Tibial nerve (tissue), 4 donors: Measurements from ENCODE around the gene IL10RA. TPM values are rescaled to one million over a fixed set of nuclear protein-coding genes. Genes with fewer than 3 reads are reported as not detected.

Source experiments
- DNase-seq, 2 donors: peaks; one replicate each; pipeline ENCODE4 v3.0.0-alpha.2; 2019; ENCODE audit warnings: low spot score in 2 of 2
- H3K27ac ChIP-seq, 4 donors: fragments of 200-600 bp; sonication (generic) in 3 of 4; one replicate each; pipeline ENCODE4 v1.5.1; 2017 to 2019; ENCODE audit warnings: mild to moderate bottlenecking in 1 of 4
- H3K27me3 ChIP-seq, 2 donors: fragments of 200-600 bp; sonication (generic) in 1 of 2; one replicate each; pipeline versions ENCODE4 v1.5.1 to v1.6.0; 2017 to 2019
- H3K36me3 ChIP-seq, 3 donors: fragments of 200-600 bp; sonication (generic); one replicate each; pipeline ENCODE4 v1.5.1; 2018 to 2019
- H3K4me1 ChIP-seq, 4 donors: fragments of 200-600 bp; sonication (generic) in 3 of 4; one replicate each; pipeline ENCODE4 v1.5.1; 2017 to 2019
- H3K4me3 ChIP-seq, 4 donors: fragments of 200-600 bp; sonication (generic) in 3 of 4; one replicate each; pipeline ENCODE4 v1.5.1; 2017 to 2019; ENCODE audit warnings: mild to moderate bottlenecking in 1 of 4, moderate library complexity in 1 of 4
- H3K9me3 ChIP-seq, 4 donors: fragments of 200-600 bp; sonication (generic) in 3 of 4; one replicate each; pipeline ENCODE4 v1.5.1; 2017 to 2019
- CTCF ChIP-seq, 5 experiments: fragments of 200-600 bp in 3 of 5; fragments of 450-650 bp in 2 of 5; sonication (generic) in 3 of 5; IDR thresholded peaks; one replicate each; pipeline ENCODE4 v1.5.1; 2016 to 2019; ENCODE audit warnings: antibody characterized with exemption in 5 of 5, mild to moderate bottlenecking in 3 of 5, moderate library complexity in 2 of 5
- EP300 ChIP-seq, 2 donors: sonication (generic); formaldehyde crosslinking; IDR thresholded peaks; one replicate each; pipeline ENCODE4 v1.6.1; 2017; ENCODE audit warnings: antibody characterized with exemption in 2 of 2, mild to moderate bottlenecking in 1 of 2
- POLR2A ChIP-seq, 2 donors: fragments of 450-650 bp; IDR thresholded peaks; one replicate each; pipeline ENCODE4 v1.6.1; 2017; ENCODE audit warnings: antibody characterized with exemption in 2 of 2, mild to moderate bottlenecking in 2 of 2, moderate library complexity in 2 of 2
- WGBS, 2 donors: methylation state at CpG; one replicate each; pipeline ENCODE4 v1.1.5; 2018; 5-methylcytosine and 5-hydroxymethylcytosine counted together
- total RNA-seq, 4 donors: library from RNA; depleted of rRNA; stranded (reverse); fragments of >200 nt; gene quantifications; one replicate each; pipeline ENCODE4 v1.1.0, GENCODE V29; 2016

The IL10RA gene
- total RNA-seq, 4 donors from 2014 or later, result 16.7 to 42.0 (median 25.9) TPM

DNA sequence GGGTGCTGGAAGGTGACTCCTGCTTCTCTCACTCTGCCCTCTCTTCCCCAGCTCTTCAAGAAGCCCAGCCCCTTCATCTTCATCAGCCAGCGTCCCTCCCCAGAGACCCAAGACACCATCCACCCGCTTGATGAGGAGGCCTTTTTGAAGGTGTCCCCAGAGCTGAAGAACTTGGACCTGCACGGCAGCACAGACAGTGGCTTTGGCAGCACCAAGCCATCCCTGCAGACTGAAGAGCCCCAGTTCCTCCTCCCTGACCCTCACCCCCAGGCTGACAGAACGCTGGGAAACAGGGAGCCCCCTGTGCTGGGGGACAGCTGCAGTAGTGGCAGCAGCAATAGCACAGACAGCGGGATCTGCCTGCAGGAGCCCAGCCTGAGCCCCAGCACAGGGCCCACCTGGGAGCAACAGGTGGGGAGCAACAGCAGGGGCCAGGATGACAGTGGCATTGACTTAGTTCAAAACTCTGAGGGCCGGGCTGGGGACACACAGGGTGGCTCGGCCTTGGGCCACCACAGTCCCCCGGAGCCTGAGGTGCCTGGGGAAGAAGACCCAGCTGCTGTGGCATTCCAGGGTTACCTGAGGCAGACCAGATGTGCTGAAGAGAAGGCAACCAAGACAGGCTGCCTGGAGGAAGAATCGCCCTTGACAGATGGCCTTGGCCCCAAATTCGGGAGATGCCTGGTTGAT is 12.6 kb downstream of the IL10RA start:
- Histone ChIP-seq H3K9me3 (peaks cover 0 to 2% (median 0%) of the 10 kb centered on the region in 4 donors), H3K27me3 (no peaks in the 10 kb centered on the region), H3K4me3 (no peak overlapping the region), H3K4me1 (peaks cover 0 to 7% (median 0%) of the 10 kb centered on the region in 4 donors), H3K36me3 (peaks cover 0 to 4% (median 0%) of the 10 kb centered on the region in 3 donors), H3K27ac (no peak overlapping the region)
- 71 to 73% methylated on average over 5 to 9 of the region's 10 CpGs for WGBS, 2 donors
- no peak for DNase-seq
- no peak for TF ChIP-seq POLR2A (IDR thresholded peaks at IDR 0.05)
- no peak for TF ChIP-seq CTCF (IDR thresholded peaks at IDR 0.05)
- no peak for TF ChIP-seq EP300 (IDR thresholded peaks at IDR 0.05)

DNA sequence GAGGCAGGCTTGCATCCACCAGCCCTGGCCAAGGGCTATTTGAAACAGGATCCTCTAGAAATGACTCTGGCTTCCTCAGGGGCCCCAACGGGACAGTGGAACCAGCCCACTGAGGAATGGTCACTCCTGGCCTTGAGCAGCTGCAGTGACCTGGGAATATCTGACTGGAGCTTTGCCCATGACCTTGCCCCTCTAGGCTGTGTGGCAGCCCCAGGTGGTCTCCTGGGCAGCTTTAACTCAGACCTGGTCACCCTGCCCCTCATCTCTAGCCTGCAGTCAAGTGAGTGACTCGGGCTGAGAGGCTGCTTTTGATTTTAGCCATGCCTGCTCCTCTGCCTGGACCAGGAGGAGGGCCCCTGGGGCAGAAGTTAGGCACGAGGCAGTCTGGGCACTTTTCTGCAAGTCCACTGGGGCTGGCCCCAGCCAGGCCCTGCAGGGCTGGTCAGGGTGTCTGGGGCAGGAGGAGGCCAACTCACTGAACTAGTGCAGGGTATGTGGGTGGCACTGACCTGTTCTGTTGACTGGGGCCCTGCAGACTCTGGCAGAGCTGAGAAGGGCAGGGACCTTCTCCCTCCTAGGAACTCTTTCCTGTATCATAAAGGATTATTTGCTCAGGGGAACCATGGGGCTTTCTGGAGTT is 13.3 kb downstream of the IL10RA start:
- Histone ChIP-seq H3K4me1 (peaks cover 0 to 7% (median 0%) of the 10 kb centered on the region in 4 donors), H3K9me3 (peaks cover 0 to 7% (median 0%) of the 10 kb centered on the region in 4 donors), H3K27ac (no peak overlapping the region), H3K36me3 (peaks cover 0 to 4% (median 0%) of the 10 kb centered on the region in 3 donors), H3K4me3 (no peak overlapping the region), H3K27me3 (no peaks in the 10 kb centered on the region)
- no peak for DNase-seq
- TF ChIP-seq POLR2A (IDR thresholded peaks at IDR 0.05) (no peak), EP300 (IDR thresholded peaks at IDR 0.05) (no peak), CTCF (IDR thresholded peaks at IDR 0.05) (no peak)
- 51 to 54% methylated on average over 3 of the region's 3 CpGs for WGBS, 2 donors

DNA sequence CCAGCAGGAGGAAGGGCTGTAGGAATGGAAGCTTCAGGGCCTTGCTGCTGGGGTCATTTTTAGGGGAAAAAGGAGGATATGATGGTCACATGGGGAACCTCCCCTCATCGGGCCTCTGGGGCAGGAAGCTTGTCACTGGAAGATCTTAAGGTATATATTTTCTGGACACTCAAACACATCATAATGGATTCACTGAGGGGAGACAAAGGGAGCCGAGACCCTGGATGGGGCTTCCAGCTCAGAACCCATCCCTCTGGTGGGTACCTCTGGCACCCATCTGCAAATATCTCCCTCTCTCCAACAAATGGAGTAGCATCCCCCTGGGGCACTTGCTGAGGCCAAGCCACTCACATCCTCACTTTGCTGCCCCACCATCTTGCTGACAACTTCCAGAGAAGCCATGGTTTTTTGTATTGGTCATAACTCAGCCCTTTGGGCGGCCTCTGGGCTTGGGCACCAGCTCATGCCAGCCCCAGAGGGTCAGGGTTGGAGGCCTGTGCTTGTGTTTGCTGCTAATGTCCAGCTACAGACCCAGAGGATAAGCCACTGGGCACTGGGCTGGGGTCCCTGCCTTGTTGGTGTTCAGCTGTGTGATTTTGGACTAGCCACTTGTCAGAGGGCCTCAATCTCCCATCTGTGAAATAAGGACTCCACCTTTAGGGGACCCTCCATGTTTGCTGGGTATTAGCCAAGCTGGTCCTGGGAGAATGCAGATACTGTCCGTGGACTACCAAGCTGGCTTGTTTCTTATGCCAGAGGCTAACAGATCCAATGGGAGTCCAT is 14.1 kb downstream of the IL10RA start:
- TF ChIP-seq POLR2A (IDR thresholded peaks at IDR 0.05), result no peak
- TF ChIP-seq CTCF (IDR thresholded peaks at IDR 0.05), result no peak
- TF ChIP-seq EP300 (IDR thresholded peaks at IDR 0.05), result no peak
- Histone ChIP-seq H3K9me3 (peaks cover 0 to 7% (median 0%) of the 10 kb centered on the region in 4 donors), H3K4me1 (peaks cover 0 to 7% (median 0%) of the 10 kb centered on the region in 4 donors), H3K4me3 (no peak overlapping the region), H3K27ac (no peak overlapping the region), H3K27me3 (no peaks in the 10 kb centered on the region), H3K36me3 (peaks cover 0 to 4% (median 0%) of the 10 kb centered on the region in 3 donors)
- no peak for DNase-seq
- WGBS, 2 donors, result 78 to 88% methylated on average over 3 to 4 of the region's 4 CpGs

- Histone ChIP-seq H3K9me3 (peaks cover 0 to 7% (median 0%) of the 10 kb centered on the region in 4 donors), H3K4me1 (peaks cover 0 to 7% (median 0%) of the 10 kb centered on the region in 4 donors), H3K36me3 (peaks cover 0 to 4% (median 0%) of the 10 kb centered on the region in 3 donors), H3K27ac (no peak overlapping the region), H3K4me3 (no peak overlapping the region), H3K27me3 (no peaks in the 10 kb centered on the region)
- TF ChIP-seq CTCF (IDR thresholded peaks at IDR 0.05) (no peak), POLR2A (IDR thresholded peaks at IDR 0.05) (no peak), EP300 (IDR thresholded peaks at IDR 0.05) (no peak)
- DNase-seq, result no peak
- 69 to 75% methylated on average over 1 of the region's 1 CpG for WGBS, 2 donors
Observed at GRCh38 chr11:118000850-118001228, 14.6 kb downstream of the IL10RA start.
